Measurements from ENCODE around the gene CABLES1.
A peak's percentile ranks its signal among the peaks of the same experiment; 100 is the strongest.
"Not testable (repeated sequence)": the region's sequence is repeated elsewhere in the genome, so short reads cannot be mapped to it uniquely, and the experiment has no call there.

The CABLES1 gene

GRCh38 chr18:23134780-23135549, at the start of gene CABLES1:
CABLES1 (plus strand) TSS chr18:23135485; CDS start chr18:23135763, 278 bp downstream.
- ATAC-seq (peak; percentile 24), DNase-seq (peak; percentile 39)

- DNase-seq (no peak), ATAC-seq (no peak)
Measured at GRCh38 chr18:23087352-23087751, 47.9 kb upstream of the CABLES1 start.

GRCh38 chr18:23088310-23088709, 47.0 kb upstream of the CABLES1 start:
- DNase-seq (no peak), ATAC-seq (no peak)

- DNase-seq, ATAC-seq: not testable (repeated sequence)
Measured at GRCh38 chr18:23091017-23091993, 44.0 kb upstream of the CABLES1 start.

GRCh38 chr18:23092121-23092520, 43.2 kb upstream of the CABLES1 start:
- ATAC-seq = no peak

GRCh38 chr18:23093130-23093529, 42.2 kb upstream of the CABLES1 start:
- DNase-seq, ATAC-seq: not testable (repeated sequence)

More at GRCh38 chr18:23092121-23092520, 43.2 kb upstream of the CABLES1 start:
- DNase-seq = no peak

- ATAC-seq = no peak
- no peak for DNase-seq
Measured at GRCh38 chr18:23093772-23094171, 41.5 kb upstream of the CABLES1 start.

- ATAC-seq (no peak), DNase-seq (no peak)
Measured at GRCh38 chr18:23094411-23095190, 40.7 kb upstream of the CABLES1 start.

- no peak for ATAC-seq
- no peak for DNase-seq
Measured at GRCh38 chr18:23095463-23095862, 39.8 kb upstream of the CABLES1 start.

- not testable (repeated sequence) for ATAC-seq, DNase-seq
Measured at GRCh38 chr18:23097016-23097415, 38.3 kb upstream of the CABLES1 start.

- no peak for ATAC-seq
- no peak for DNase-seq
Measured at GRCh38 chr18:23099621-23100020, 35.7 kb upstream of the CABLES1 start.

GRCh38 chr18:23101861-23102432, 33.3 kb upstream of the CABLES1 start:
- DNase-seq (no peak), ATAC-seq (no peak)

GRCh38 chr18:23102493-23103261, 32.6 kb upstream of the CABLES1 start:
- ATAC-seq = no peak
- no peak for DNase-seq

- ATAC-seq (no peak), DNase-seq (no peak)
Measured at GRCh38 chr18:23103449-23103848, 31.8 kb upstream of the CABLES1 start.

GRCh38 chr18:23105030-23105429, 30.3 kb upstream of the CABLES1 start:
- no peak for ATAC-seq
- DNase-seq = no peak

GRCh38 chr18:23105581-23106219, 29.6 kb upstream of the CABLES1 start:
- ATAC-seq (no peak), DNase-seq (no peak)

- DNase-seq (no peak), ATAC-seq (no peak)
Measured at GRCh38 chr18:23106575-23106974, 28.7 kb upstream of the CABLES1 start.

GRCh38 chr18:23107718-23108117, 27.6 kb upstream of the CABLES1 start:
- DNase-seq = no peak
- no peak for ATAC-seq

- no peak for DNase-seq
- ATAC-seq = no peak
Measured at GRCh38 chr18:23108496-23108895, 26.8 kb upstream of the CABLES1 start.

- not testable (repeated sequence) for DNase-seq, ATAC-seq
Measured at GRCh38 chr18:23109163-23109562, 26.1 kb upstream of the CABLES1 start.

Data from stimulated activated naive CD8-positive, alpha-beta T cell treated with anti-CD3 and anti-CD28 coated beads, Interleukin-15, Interleukin-2, amounts not matched to agents 100 U/mL and 50 U/mL, for 24 hours (primary cell).